OCI-LY7 (cell line): ENCODE results near the gene GGTLC1.

Experiments
- CTCF ChIP-seq: fragments of 200-600 bp; sonication (generic); conservative IDR thresholded peaks from 2 replicates; pipeline ENCODE4 v1.5.1; 2014; ENCODE audit warnings: mild to moderate bottlenecking, antibody characterized with exemption, low read length, moderate library complexity, mixed read lengths
- EZH2phosphoT487 ChIP-seq: fragments of 200-600 bp; sonication (generic); IDR thresholded peaks from 2 replicates; pipeline ENCODE4 v1.6.1; 2018; ENCODE audit warnings: low read depth, borderline replicate concordance, mild to moderate bottlenecking, mixed run types, antibody characterized with exemption, low read length, moderate library complexity, mixed read lengths

- no peak for TF ChIP-seq CTCF
- no peak for TF ChIP-seq EZH2phosphoT487
Observed at GRCh38 chr20:23955896-23956295, 32.7 kb downstream of the GGTLC1 start.
